Endodermal cell (in vitro differentiated cells): ENCODE results near the gene HECW1. TPM values are rescaled to one million over a fixed set of nuclear protein-coding genes. Genes with fewer than 3 reads are reported as not detected.

Experiments
- DNase-seq: peaks from one replicate; pipeline ENCODE4 v3.0.0-alpha.2; 2017
- H3K27ac ChIP-seq: 2 replicates; pipeline ENCODE4 v1.5.1; 2013; ENCODE audit warnings: mild to moderate bottlenecking, low read depth, low read length, moderate library complexity
- H3K27me3 ChIP-seq: 2 replicates; pipeline ENCODE4 v1.6.1; 2013; ENCODE audit warnings: mild to moderate bottlenecking, low read length, moderate library complexity; ENCODE audit not compliant: insufficient read depth, control insufficient read depth, poor library complexity, severe bottlenecking
- H3K36me3 ChIP-seq: 2 replicates; pipeline ENCODE4 v1.7.0; 2013; ENCODE audit warnings: mild to moderate bottlenecking, low read length, moderate library complexity; ENCODE audit not compliant: control insufficient read depth, insufficient read depth
- H3K4me1 ChIP-seq: one replicate; pipeline ENCODE4 v1.7.0; 2013; ENCODE audit warnings: low read length; ENCODE audit not compliant: control insufficient read depth, insufficient read depth
- H3K4me3 ChIP-seq: 2 replicates; pipeline ENCODE4 v1.5.1; 2013; ENCODE audit warnings: mild to moderate bottlenecking, low read length, moderate library complexity
- H3K9ac ChIP-seq: 2 replicates; pipeline ENCODE4 v1.6.1; 2013; ENCODE audit warnings: mild to moderate bottlenecking, low read length, moderate library complexity; ENCODE audit not compliant: poor library complexity, severe bottlenecking; ENCODE audit errors: extremely low read depth
- H3K9me3 ChIP-seq: 2 replicates; pipeline ENCODE4 v1.6.1; 2013; ENCODE audit warnings: mild to moderate bottlenecking, low read length, moderate library complexity; ENCODE audit not compliant: control insufficient read depth
- H3K27ac Mint-ChIP-seq: 2 replicates; pipeline ENCODE4 v1.8.0; 2020; ENCODE audit warnings: mixed read lengths
- H3K27me3 Mint-ChIP-seq: 2 replicates; pipeline ENCODE4 v1.8.0; 2021; ENCODE audit warnings: mild to moderate bottlenecking, mixed read lengths; ENCODE audit not compliant: insufficient read depth
- H3K36me3 Mint-ChIP-seq: 2 replicates; pipeline ENCODE4 v1.8.0; 2020; ENCODE audit warnings: low read depth, mixed read lengths
- H3K4me1 Mint-ChIP-seq: 2 replicates; pipeline ENCODE4 v1.8.0; 2020; ENCODE audit warnings: mixed read lengths
- H3K4me3 Mint-ChIP-seq: 2 replicates; pipeline ENCODE4 v1.8.0; 2020; ENCODE audit warnings: mild to moderate bottlenecking, moderate library complexity, mixed read lengths
- H3K9me3 Mint-ChIP-seq: 2 replicates; pipeline ENCODE4 v1.8.0; 2020; ENCODE audit warnings: mild to moderate bottlenecking, mixed read lengths
- CTCF ChIP-seq: fragments of 200-600 bp; sonication (generic); conservative IDR thresholded peaks from 2 replicates; pipeline ENCODE4 v1.5.0; 2021; ENCODE audit warnings: antibody characterized with exemption, mild to moderate bottlenecking
- WGBS, 2 experiments: methylation state at CpG; one replicate each; pipeline versions ENCODE4 v1.1.5 to v1.1.7; 2013; ENCODE audit warnings: missing lambda C conversion rate in 2 of 2, mixed read lengths in 1 of 2; ENCODE audit not compliant: insufficient coverage in 1 of 2, insufficient read length in 1 of 2; 5-methylcytosine and 5-hydroxymethylcytosine counted together
- total RNA-seq, 2 donors: library from RNA; stranded (reverse); fragmentation: NEBNext Ultra II Directional in 1 of 2; extraction: Animal tissue kit (Norgen Biotek cat#: 25700) in 1 of 2; gene quantifications; 2 replicates in 1 of 2; 3 replicates in 1 of 2; pipeline ENCODE4 v1.2.1, GENCODE V29; 2021

HECW1 gene
- total RNA-seq, 2 donors from 2014 or later: 4.6 to 12.0 TPM

- no peak for DNase-seq
- no peak for TF ChIP-seq CTCF
- no peaks in the 10 kb centered on the region for H3K36me3 ChIP-seq
- Mint-ChIP-seq H3K27ac (no peak overlapping the region), H3K27me3 (no peaks in the 10 kb centered on the region), H3K9me3 (no peaks in the 10 kb centered on the region), H3K4me1 (peaks cover 14% of the 10 kb centered on the region), H3K4me3 (no peak overlapping the region), H3K36me3 (no peaks in the 10 kb centered on the region)
- H3K27ac ChIP-seq: no peak overlapping the region
- no peaks in the 10 kb centered on the region for H3K9me3 ChIP-seq
- no peak overlapping the region for H3K4me3 ChIP-seq
- no peaks in the 10 kb centered on the region for H3K4me1 ChIP-seq
- WGBS, 2 experiments: 92 to 100% methylated on average over 1 to 2 of the region's 2 CpGs
- H3K9ac ChIP-seq: no peak overlapping the region
- H3K27me3 ChIP-seq: no peaks in the 10 kb centered on the region
These were observed 29.3 kb upstream of the HECW1 start for GRCh38 chr7:43083106-43083505.

GRCh38 chr7:43085017-43085416, 27.4 kb upstream of the HECW1 start:
- Histone ChIP-seq H3K36me3 (no peaks in the 10 kb centered on the region), H3K27ac (no peak overlapping the region), H3K27me3 (no peaks in the 10 kb centered on the region), H3K9me3 (no peaks in the 10 kb centered on the region), H3K4me1 (no peaks in the 10 kb centered on the region), H3K4me3 (no peak overlapping the region), H3K9ac (no peak overlapping the region)
- 87% methylated on average over 2 of the region's 2 CpGs; no CpG with 5 or more reads in 1 of the 2 experiments for WGBS, 2 experiments
- H3K27me3 Mint-ChIP-seq: no peaks in the 10 kb centered on the region
- no peak overlapping the region for H3K27ac Mint-ChIP-seq
- H3K36me3 Mint-ChIP-seq: no peaks in the 10 kb centered on the region
- peak; percentile 50 for DNase-seq
- no peaks in the 10 kb centered on the region for H3K9me3 Mint-ChIP-seq
- no peak for TF ChIP-seq CTCF
- H3K4me1 Mint-ChIP-seq: peaks cover 7% of the 10 kb centered on the region
- H3K4me3 Mint-ChIP-seq: no peak overlapping the region

- H3K4me3 ChIP-seq: no peak overlapping the region
- no peaks in the 10 kb centered on the region for H3K4me1 ChIP-seq
- H3K9me3 Mint-ChIP-seq: no peaks in the 10 kb centered on the region
- WGBS, 2 experiments: 83 to 93% methylated on average over 1 of the region's 1 CpG
- H3K36me3 Mint-ChIP-seq: no peaks in the 10 kb centered on the region
- peaks cover 7% of the 10 kb centered on the region for H3K4me1 Mint-ChIP-seq
- H3K36me3 ChIP-seq: no peaks in the 10 kb centered on the region
- H3K27ac ChIP-seq: no peak overlapping the region
- no peak overlapping the region for H3K4me3 Mint-ChIP-seq
- no peaks in the 10 kb centered on the region for H3K9me3 ChIP-seq
- no peaks in the 10 kb centered on the region for H3K27me3 ChIP-seq
- no peak overlapping the region for H3K9ac ChIP-seq
- no peaks in the 10 kb centered on the region for H3K27me3 Mint-ChIP-seq
- DNase-seq: no peak
- no peak overlapping the region for H3K27ac Mint-ChIP-seq
- TF ChIP-seq CTCF: no peak
These were observed 26.5 kb upstream of the HECW1 start for GRCh38 chr7:43085992-43086391.
